ENCODE data around the gene R3HDM2.
A peak's percentile ranks its signal among the peaks of the same experiment; 100 is the strongest.

The R3HDM2 gene

GRCh38 chr12:57261428-57261865 lies 169.4 kb downstream of the R3HDM2 start:
- no peak for DNase-seq

GRCh38 chr12:57260366-57260765 lies 170.5 kb downstream of the R3HDM2 start:
- no peak for DNase-seq

DNA sequence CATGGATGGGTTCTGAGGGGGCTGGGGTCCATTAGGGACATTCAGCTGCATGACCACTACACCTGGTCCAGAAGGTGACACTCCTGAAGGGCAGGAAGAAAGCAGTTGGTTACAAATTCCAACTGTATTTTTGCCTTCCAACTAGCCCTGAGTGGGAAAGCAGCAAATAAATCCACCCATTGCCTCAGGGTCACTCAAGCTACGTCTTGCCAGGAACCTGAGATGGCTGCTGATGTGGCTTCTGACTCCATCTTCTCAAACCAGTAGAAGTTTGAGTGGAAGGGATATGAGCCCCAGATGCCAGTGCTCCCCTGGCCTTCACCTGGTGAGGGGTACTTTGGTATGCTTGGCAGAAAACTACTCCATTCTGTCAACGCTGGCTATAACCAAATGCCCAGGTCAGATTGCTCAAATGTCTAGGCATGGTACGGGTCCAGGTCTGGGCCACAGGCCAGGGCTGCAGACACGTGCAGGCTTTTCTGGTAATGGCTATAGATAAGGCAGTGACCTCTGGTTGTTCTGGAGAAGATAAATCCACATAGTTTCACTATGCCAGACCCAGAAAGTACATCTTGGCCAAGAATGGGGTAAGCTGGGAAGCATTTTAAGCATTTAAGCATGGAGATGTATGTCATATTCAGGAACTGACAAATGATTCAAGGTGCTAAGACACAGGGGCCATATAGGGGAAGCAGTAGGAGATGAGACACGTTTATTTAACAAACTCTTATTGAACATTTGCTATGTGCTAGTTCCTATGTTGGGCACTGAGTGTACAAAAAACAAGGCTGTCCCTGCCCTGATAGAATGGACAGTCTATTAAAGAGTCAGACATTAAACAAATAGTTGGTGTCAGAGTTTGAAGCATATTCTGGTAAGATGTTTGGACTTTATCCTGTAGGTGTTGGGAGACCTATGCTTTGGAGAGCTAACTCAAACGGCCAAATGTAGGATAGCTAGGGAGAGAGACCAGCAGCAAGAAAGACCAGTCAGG lies 171.6 kb downstream of the R3HDM2 start:
- DNase-seq: no peak

GRCh38 chr12:57255916-57256315 lies 174.9 kb downstream of the R3HDM2 start:
- no peak for DNase-seq

DNA sequence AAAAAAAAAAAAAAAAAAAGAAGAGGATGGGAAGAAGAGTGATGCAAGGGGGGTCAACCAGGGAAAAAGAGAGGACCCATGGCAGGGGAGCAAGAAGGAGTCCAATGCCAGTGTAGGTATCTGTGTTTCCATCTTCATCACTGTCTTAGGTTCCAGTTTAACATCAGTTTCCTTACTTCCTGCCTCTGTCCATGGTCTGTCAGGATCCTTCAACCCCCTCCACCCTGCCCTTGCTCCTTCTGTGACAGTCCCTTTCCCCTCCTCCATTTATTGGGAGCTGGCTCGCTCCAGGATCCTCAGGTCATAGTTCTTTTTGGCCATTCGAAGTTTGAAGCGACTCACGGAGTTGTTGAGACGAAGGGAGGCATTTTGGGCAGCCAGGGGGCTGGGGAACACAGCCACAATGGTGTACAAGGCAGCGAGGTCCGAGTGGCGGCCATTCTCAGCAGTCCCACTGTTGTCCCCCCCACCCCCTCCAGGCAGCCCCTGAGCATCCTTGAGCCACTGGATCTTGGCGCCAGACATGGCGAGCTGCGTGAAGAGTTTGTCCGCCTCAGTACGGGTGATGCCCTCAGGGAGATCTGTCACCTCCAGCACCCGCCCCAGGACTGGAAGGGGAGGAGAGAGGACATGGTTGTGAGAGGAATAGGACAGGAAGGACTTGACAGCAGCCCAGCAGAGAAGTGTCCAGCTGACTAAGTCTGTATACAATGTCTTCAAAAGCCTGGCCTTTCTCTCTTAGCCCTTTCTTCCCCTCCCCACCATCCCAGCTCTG lies 176.2 kb downstream of the R3HDM2 start:
- DNase-seq: no peak

GRCh38 chr12:57250956-57251355 lies 179.9 kb downstream of the R3HDM2 start, which contains the start of gene STAC3:
TSS of gene STAC3 (minus strand) at chr12:57251187. CDS start at chr12:57249636, 1,551 bp downstream.
- no peak for DNase-seq

GRCh38 chr12:57250541-57250940 lies 180.3 kb downstream of the R3HDM2 start:
- no peak for DNase-seq

GRCh38 chr12:57248934-57249742 lies 181.7 kb downstream of the R3HDM2 start:
- no peak for DNase-seq

- no peak for DNase-seq
Observed at GRCh38 chr12:57247041-57247440, 183.8 kb downstream of the R3HDM2 start.

GRCh38 chr12:57244312-57244696 lies 186.5 kb downstream of the R3HDM2 start:
- DNase-seq: no peak

DNA sequence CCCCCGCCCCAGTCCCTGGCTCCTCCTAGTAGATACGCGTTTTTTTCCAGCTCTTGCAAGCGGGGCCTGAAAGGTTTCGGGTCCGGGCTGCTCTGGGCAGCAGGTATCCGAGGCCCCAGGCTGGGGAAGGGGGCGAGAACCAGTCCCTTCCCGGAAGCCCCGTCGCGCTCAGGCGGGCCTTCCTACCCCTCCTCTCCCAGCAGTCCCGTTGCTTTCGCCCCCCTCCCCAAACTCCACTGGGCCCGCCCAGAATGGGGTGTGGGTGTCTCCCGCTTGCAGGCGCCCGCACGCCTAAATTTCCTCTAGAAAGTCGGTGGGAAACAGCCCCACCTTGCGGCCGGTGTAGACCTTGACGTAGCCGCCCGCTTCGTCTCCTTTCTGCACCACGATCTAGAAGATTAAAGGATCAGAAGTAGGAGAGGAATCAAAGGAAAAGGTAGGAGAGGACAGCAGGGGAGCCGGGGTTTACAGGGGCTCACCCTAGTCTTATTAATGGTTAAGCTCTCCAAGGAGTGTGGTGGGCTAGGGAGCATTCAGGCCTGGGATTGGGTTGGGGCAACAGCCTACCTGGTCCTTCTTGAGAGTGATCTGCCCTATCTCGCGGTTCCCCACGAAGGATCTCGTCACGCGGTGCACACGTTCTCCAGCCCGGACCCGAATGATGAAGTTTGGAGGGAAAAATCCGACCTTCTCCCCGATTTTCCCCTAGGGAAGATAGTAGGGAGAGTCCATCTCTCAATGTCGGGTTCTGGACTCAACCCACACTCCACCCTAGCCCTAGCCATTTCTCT lies 187.1 kb downstream of the R3HDM2 start:
- peak; percentile 81 for DNase-seq

- DNase-seq: peak; percentile 50
Observed at GRCh38 chr12:57242691-57243454, 188.0 kb downstream of the R3HDM2 start.

GRCh38 chr12:57242329-57242690 lies 188.5 kb downstream of the R3HDM2 start:
- DNase-seq: no peak

DNA sequence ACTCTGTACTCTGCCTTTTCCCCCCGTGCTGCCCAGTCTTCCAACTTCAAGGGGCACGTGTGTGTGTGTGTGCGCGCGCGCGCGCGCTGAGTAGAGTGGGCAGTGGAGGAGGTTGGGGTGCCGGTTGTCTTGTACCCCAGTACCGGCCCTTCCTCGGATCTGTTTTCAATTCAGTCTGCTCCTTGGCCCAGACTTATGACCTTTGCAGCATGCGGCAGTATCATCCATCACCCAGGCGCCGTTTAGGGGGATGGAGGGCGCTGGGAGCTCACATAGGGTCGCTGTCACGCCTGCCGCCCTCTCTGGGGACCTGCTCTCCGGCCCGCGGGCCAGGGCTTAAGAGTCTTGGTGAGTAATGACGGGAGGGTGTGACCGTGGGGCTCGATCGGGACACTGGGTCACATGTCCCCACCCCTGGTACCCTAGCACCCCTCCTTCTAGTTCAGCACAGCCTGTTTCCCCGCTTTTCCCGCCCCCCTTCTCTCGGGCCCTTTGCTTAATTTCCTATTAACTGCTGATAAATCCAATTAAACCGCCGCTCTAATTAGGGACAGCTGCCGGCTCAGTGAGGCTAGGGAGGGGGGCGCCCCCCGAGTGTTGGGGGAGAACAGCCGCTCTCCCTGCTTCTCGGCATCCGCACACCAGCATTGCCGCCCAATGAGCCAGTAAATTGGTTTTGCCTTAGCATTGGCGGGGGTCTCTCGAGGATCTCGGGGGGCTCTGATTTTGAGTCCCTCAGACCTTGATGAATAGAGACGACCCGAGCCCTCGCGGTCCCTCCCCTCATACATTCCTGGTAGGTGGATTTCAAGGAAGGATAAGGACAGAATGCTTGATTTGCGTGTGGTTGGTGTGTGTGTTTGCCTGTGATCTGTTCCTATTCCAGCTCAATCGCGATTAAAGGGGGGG lies 189.2 kb downstream of the R3HDM2 start:
- no peak for DNase-seq

GRCh38 chr12:57240926-57241401 lies 189.9 kb downstream of the R3HDM2 start:
- DNase-seq: no peak

DNA sequence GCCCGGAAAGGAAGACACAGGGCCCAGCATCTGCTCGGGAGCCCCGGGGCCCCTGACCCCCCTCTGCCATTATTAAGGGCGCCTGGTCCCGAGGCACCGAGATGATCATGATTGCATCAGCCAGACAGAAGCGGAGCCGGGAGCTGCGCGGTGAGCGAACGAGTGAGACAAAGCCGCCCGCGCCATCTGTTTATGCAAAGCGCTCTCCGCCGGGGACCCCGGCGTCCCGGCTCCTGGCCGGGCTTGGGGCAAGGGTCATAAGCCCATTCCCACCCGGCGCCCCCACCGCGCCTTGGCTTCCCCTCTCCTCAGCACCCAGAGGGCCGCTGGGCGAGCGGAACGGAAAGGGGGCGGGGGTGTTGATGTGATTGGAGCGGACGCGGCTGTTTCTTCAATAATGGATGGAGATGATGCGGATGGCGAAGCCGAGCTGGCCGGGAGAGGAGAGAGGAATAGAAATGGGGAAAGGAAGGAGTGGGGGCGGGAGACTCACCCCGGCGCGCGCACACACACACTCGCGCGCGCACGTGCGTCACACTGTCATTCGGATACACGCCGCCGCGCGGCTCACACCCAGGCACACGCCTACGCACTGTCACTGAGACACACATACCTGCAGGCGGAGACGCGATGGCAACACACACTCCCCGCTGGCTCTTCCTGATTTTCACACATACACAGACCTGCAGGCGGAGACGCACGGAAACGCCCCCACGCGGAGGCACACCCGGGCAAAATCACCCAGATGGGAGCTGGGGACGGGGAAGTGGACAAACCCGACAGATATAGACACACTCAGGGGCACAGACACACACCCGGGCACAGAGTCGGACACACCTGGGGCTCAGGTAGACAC lies 190.5 kb downstream of the R3HDM2 start:
- DNase-seq: peak; percentile 65

GRCh38 chr12:57239587-57240065 lies 191.2 kb downstream of the R3HDM2 start:
- no peak for DNase-seq

GRCh38 chr12:57238854-57239554 lies 191.8 kb downstream of the R3HDM2 start:
- peak; percentile 80 for DNase-seq
